Bladder microvascular endothelial cell (primary cell): ENCODE data around the gene MYL1. TPM values are rescaled to one million over a fixed set of nuclear protein-coding genes. Genes with fewer than 3 reads are reported as not detected.

Source experiments
- total RNA-seq: library from RNA; depleted of rRNA; stranded (reverse); fragments of >200 nt; gene quantifications from 2 replicates; pipeline ENCODE4 v1.2.3, GENCODE V29; 2014

The MYL1 gene
- not detected in 2 replicates for total RNA-seq

GRCh38 chr2:210315015-210315788, at the start of gene MYL1:
Gene MYL1, minus strand, starts transcription at chr2:210315174. Its CDS starts 132 bp downstream, at chr2:210315042.

Other genes starting within 250 kb of the MYL1 start
- 8.7 and 29.1 TPM in 2 replicates for gene KANSL1L, start 143.8 kb downstream of the MYL1 start, total RNA-seq
- gene ACADL, start 89.7 kb downstream of the MYL1 start, total RNA-seq = not detected in 2 replicates
- 17.0 and 34.8 TPM in 2 replicates for gene LANCL1, start 161.6 kb upstream of the MYL1 start, total RNA-seq
- gene CPS1, start 241.4 kb upstream of the MYL1 start, total RNA-seq = 0.88 and 2.1 TPM in 2 replicates